IPS-20b (cell line): ENCODE results near the gene TLE1.

Experiments
- H3K27ac ChIP-seq: one replicate; pipeline ENCODE4 v1.5.1; 2013; ENCODE audit warnings: low read length
- H3K27me3 ChIP-seq: 2 replicates; pipeline ENCODE4 v1.6.1; 2013; ENCODE audit warnings: mild to moderate bottlenecking, low read length, inconsistent platforms; ENCODE audit not compliant: insufficient read depth
- H3K36me3 ChIP-seq: 2 replicates; pipeline ENCODE4 v1.6.1; 2013; ENCODE audit warnings: low read depth, mild to moderate bottlenecking, inconsistent platforms, low read length, moderate library complexity; ENCODE audit not compliant: insufficient read depth
- H3K4me1 ChIP-seq: 2 replicates; pipeline ENCODE4 v1.6.1; 2013; ENCODE audit warnings: mild to moderate bottlenecking, control low read depth, inconsistent platforms, low read length, moderate library complexity; ENCODE audit not compliant: insufficient read depth
- H3K4me3 ChIP-seq: 2 replicates; pipeline ENCODE4 v1.5.1; 2013; ENCODE audit warnings: mild to moderate bottlenecking, low read length, inconsistent platforms
- H3K9ac ChIP-seq: 2 replicates; pipeline ENCODE4 v1.6.1; 2013; ENCODE audit warnings: low read depth, mild to moderate bottlenecking, inconsistent platforms, low read length, moderate library complexity
- H3K9me3 ChIP-seq: 2 replicates; pipeline ENCODE4 v1.6.1; 2013; ENCODE audit warnings: mild to moderate bottlenecking, low read depth, low read length, inconsistent platforms; ENCODE audit not compliant: insufficient read depth

TLE1 gene

GRCh38 chr9:81562231-81563019 is 126.9 kb downstream of the TLE1 start:
- Histone ChIP-seq H3K4me1 (peaks cover 12% of the 10 kb centered on the region; the same call in 1 of the 2 replicates), H3K4me3 (no peak overlapping the region), H3K27me3 (no peaks in the 10 kb centered on the region), H3K9ac (no peak overlapping the region), H3K27ac (no peak overlapping the region), H3K9me3 (no peaks in the 10 kb centered on the region), H3K36me3 (no peaks in the 10 kb centered on the region)

DNA sequence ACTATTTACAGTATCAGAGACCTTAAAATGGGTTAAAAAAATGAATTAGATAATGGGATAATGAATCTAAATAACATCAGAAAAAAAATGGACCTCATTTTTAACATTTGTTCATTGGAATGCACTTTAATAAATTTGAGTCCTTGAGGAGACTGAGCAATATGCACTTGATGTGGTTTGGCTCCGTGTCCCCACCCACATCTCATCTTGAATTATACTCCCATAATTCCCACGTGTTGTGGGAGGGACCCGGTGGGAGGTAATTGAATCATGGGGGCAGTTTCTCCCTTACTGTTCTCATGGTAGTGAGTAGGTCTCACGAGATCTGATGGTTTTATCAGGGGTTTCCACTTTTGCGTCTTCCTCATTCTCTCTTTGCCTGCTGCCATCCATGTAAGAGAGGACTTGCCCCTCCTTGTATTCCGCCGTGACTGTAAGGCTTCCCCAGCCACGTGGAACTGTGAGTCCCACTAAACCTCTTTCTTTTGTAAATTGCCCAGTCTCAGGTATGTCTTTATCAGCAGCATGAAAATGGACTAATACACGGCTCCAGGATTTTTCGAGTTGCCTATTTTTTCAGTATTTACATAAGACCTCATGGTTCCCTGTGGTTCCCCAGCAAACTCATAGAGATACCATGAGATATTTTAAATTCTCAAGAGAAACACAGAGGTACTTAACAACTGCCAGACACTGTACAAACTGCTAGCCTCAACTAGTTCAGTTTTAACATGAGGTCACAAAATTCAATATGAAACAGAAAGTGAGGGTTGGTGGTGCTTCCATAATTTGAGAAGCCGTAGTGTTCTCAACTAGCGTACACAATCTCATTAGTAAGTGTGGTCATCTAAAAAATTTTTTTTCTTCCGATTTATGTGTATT is 128.3 kb downstream of the TLE1 start:
- Histone ChIP-seq H3K27me3 (no peaks in the 10 kb centered on the region), H3K4me1 (peaks cover 9% of the 10 kb centered on the region; the same call in 1 of the 2 replicates), H3K27ac (no peak overlapping the region), H3K9ac (no peak overlapping the region), H3K9me3 (no peaks in the 10 kb centered on the region), H3K4me3 (no peak overlapping the region), H3K36me3 (no peaks in the 10 kb centered on the region)

- Histone ChIP-seq H3K27me3 (no peaks in the 10 kb centered on the region), H3K36me3 (no peaks in the 10 kb centered on the region), H3K9me3 (no peaks in the 10 kb centered on the region), H3K4me3 (no peak overlapping the region), H3K9ac (no peak overlapping the region), H3K4me1 (peaks cover 6% of the 10 kb centered on the region; the same call in 1 of the 2 replicates), H3K27ac (no peak overlapping the region)
These were observed 129.6 kb downstream of the TLE1 start for GRCh38 chr9:81559709-81560108.

GRCh38 chr9:81559197-81559596 is 130.2 kb downstream of the TLE1 start:
- Histone ChIP-seq H3K9ac (no peak overlapping the region), H3K4me1 (peaks cover 6% of the 10 kb centered on the region; the same call in 1 of the 2 replicates), H3K27ac (no peak overlapping the region), H3K4me3 (no peak overlapping the region), H3K36me3 (no peaks in the 10 kb centered on the region), H3K9me3 (no peaks in the 10 kb centered on the region), H3K27me3 (no peaks in the 10 kb centered on the region)

DNA sequence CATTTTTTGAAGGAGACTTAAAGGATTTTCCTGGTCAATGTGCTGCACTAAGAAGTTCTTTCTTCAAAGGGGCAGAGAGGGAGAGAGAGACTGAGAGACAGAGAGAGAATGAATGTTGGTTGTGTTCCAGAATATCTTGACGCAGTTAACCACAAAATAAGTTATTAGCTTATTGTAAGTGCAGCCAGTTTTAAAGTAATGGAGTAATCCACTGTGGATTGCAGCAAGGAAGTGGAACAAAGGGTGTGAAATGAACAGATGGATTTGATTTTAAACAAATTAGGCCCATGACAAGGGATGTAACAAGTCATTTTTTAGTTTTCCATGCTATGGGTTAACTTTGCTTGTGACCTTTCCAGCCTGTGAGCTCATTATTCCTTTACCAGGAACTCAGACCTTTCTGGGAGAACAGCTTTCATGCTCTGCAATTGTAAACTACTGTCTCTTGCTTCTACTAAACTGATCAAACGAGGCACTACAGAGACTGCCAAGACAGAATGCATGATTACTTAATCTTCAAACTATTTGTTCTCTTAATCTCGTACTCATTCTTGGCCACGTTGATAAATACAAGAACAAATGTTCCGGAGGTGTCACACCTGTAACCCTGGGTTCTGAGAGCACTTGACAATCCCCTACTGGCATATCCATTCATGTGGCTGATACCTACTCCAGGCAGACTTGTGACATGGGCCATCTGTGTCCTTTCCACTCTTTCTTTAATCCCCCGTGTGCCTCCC is 131.1 kb downstream of the TLE1 start:
- Histone ChIP-seq H3K9me3 (no peaks in the 10 kb centered on the region), H3K27me3 (no peaks in the 10 kb centered on the region), H3K4me3 (no peak overlapping the region), H3K4me1 (peaks cover 6% of the 10 kb centered on the region; the same call in 1 of the 2 replicates), H3K36me3 (no peaks in the 10 kb centered on the region), H3K9ac (no peak overlapping the region), H3K27ac (no peak overlapping the region)

DNA sequence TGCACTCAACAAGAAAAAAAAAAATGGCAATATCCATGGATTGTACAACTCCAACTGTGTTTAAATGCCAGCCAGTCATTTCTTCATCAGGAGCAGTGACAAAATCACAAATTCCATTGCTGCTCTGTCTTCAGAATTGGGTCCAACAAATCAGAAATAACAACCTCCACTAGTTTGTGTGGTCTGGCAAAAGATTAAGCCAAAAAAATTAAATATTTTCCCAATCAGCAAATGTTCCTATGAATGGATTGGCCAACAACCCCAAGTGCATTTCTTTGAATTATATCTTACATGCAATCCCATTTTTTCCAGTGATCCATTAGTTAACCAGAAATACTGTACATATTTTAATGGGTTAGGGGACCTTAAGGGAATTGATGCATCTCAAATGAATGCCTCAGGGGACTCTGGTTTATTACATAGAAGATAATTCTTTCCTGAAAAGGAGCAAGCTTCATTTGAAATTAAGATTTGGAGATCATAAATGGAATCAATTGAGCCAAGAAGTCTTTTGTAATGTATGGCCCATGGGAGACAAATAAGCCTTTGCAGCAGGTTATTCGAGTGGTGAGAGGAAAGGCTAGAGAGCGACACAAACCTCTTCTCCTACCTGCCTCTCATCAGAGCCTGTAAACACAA is 131.8 kb downstream of the TLE1 start:
- Histone ChIP-seq H3K9ac (no peak overlapping the region), H3K4me3 (no peak overlapping the region), H3K36me3 (no peaks in the 10 kb centered on the region), H3K9me3 (no peaks in the 10 kb centered on the region), H3K4me1 (peaks cover 6% of the 10 kb centered on the region; the same call in 1 of the 2 replicates), H3K27me3 (no peaks in the 10 kb centered on the region), H3K27ac (no peak overlapping the region)

DNA sequence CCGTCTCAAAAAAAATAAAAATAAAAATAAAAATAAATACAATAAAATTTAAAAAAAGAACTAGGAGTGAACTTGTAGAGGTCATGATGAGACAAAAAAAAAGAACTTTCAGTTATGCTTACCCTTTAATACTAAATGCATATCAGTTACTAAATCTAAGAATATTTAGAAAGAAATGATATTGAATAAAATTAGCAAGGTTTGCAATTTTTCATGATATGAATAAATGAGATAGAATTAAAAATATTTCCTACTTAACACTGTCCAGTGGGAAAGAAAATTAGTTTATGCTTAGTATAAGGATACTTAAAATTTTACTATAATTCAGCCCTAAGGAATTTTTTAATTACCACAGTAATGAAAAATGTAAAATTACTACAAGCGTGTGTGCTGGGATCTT is 132.4 kb downstream of the TLE1 start:
- H3K4me1 ChIP-seq, result peaks cover 8% of the 10 kb centered on the region; the same call in 1 of the 2 replicates
- H3K9ac ChIP-seq, result no peak overlapping the region
- no peaks in the 10 kb centered on the region for H3K9me3 ChIP-seq
- no peaks in the 10 kb centered on the region for H3K27me3 ChIP-seq
- H3K36me3 ChIP-seq, result no peaks in the 10 kb centered on the region
- no peak overlapping the region for H3K27ac ChIP-seq
- H3K4me3 ChIP-seq, result no peak overlapping the region

DNA sequence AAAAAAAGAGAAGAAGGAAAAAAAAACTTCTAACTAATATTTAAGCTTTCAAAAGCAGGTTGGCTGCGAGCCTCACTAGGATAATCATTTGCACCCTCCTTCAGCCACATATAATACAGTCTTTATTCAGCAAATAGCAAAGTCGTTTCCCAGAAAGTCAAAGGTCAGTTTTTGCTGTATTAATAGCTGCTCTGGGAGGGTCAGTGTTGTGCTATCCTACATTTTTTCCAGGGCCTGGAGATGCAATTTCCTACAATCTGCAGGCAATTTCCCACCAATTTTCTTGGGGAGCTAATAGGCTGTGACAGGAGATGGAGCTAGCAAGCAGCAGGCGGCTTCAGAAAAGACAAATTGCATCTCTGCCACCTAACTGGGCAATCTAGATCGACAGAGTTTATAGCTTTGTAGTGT is 136.8 kb downstream of the TLE1 start:
- Histone ChIP-seq H3K27ac (no peak overlapping the region), H3K4me3 (no peak overlapping the region), H3K4me1 (peaks cover 13% of the 10 kb centered on the region), H3K36me3 (no peaks in the 10 kb centered on the region), H3K9ac (no peak overlapping the region), H3K9me3 (no peaks in the 10 kb centered on the region), H3K27me3 (no peaks in the 10 kb centered on the region)

GRCh38 chr9:81550207-81550583 is 139.2 kb downstream of the TLE1 start:
- no peaks in the 10 kb centered on the region for H3K27me3 ChIP-seq
- no peaks in the 10 kb centered on the region for H3K9me3 ChIP-seq
- peaks cover 19% of the 10 kb centered on the region for H3K4me1 ChIP-seq
- peak overlapping the region; percentile 52 for H3K27ac ChIP-seq
- no peaks in the 10 kb centered on the region for H3K36me3 ChIP-seq
- H3K9ac ChIP-seq, result peak overlapping the region; percentile 57; the same call in 1 of the 2 replicates
- H3K4me3 ChIP-seq, result peak overlapping the region; percentile 35

DNA sequence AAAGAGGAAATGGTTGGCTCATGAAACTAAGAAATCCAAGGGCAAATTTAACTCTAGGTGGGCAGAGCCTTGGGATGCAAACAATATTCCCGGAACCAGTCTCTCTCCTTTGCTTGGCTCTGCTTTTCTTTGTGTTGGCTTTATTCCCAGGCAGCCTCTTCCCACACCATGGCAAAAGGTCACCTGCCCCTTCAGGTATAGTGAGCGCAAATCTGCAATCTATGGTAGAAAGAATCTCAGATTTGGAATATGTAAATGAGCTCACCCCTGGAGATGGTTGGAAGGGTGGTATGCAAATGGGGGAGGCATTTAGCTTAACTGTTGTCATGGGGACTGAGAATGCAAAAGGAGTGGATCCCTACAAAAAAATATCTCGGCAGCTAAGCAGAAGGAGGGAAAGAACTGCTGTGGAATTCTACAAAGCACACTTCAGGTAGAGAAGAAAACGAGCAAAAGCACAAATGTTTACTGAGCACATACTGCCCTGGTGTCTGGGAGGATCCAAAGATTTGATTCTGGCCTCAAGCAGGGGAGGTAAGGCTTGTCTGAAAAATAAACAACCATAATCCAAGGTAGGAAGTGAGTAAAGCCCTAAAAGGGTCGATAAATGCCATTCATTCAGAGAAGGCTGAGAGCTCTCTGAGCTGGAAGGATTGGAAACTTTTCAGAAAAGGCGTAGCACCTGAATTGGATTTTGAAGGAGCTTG is 139.7 kb downstream of the TLE1 start:
- H3K27ac ChIP-seq, result peak overlapping the region; percentile 52
- peaks cover 19% of the 10 kb centered on the region for H3K4me1 ChIP-seq
- H3K4me3 ChIP-seq, result peak overlapping the region; percentile 35

More for the DNA sequence above, 139.7 kb downstream of the TLE1 start:
- H3K9ac ChIP-seq, result peak overlapping the region; percentile 57; the same call in 1 of the 2 replicates
- H3K27me3 ChIP-seq, result no peaks in the 10 kb centered on the region
- no peaks in the 10 kb centered on the region for H3K9me3 ChIP-seq
- H3K36me3 ChIP-seq, result no peaks in the 10 kb centered on the region
